VCaP (cell line): ENCODE measurements around the gene NEUROD4.

Experiments used
- H3K27ac ChIP-seq: fragments of 450-650 bp; 2 replicates; pipeline ENCODE4 v1.5.1; 2017
- TF ChIP-seq, protein P1 (sequence below): fragments of 450-650 bp; conservative IDR thresholded peaks from 2 replicates; pipeline ENCODE4 v1.5.1; 2017; ENCODE audit warnings: mild to moderate bottlenecking, moderate library complexity

Gene NEUROD4

DNA sequence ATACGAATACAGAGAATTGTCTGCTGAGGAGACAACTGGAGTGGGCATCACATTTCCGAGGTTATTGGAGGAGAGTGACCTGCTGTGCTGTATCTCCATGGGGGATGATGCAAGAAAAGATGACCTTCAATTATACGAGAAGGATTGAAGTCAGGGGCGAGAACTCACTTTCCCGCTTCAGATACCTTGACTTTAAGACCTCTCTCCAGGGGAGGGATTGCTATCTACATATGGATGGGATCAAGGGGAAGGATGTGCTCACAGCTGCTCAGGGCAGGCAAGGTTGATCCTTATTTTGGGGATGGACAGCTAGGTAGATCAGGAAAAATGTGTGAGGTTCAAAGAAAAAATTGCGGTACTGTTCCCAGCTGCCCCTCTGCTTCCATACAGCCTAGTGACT lies 24.4 kb downstream of the NEUROD4 start:
- TF ChIP-seq, protein P1, sequence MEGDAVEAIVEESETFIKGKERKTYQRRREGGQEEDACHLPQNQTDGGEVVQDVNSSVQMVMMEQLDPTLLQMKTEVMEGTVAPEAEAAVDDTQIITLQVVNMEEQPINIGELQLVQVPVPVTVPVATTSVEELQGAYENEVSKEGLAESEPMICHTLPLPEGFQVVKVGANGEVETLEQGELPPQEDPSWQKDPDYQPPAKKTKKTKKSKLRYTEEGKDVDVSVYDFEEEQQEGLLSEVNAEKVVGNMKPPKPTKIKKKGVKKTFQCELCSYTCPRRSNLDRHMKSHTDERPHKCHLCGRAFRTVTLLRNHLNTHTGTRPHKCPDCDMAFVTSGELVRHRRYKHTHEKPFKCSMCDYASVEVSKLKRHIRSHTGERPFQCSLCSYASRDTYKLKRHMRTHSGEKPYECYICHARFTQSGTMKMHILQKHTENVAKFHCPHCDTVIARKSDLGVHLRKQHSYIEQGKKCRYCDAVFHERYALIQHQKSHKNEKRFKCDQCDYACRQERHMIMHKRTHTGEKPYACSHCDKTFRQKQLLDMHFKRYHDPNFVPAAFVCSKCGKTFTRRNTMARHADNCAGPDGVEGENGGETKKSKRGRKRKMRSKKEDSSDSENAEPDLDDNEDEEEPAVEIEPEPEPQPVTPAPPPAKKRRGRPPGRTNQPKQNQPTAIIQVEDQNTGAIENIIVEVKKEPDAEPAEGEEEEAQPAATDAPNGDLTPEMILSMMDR, result no peak
- no peak overlapping the region for H3K27ac ChIP-seq

DNA sequence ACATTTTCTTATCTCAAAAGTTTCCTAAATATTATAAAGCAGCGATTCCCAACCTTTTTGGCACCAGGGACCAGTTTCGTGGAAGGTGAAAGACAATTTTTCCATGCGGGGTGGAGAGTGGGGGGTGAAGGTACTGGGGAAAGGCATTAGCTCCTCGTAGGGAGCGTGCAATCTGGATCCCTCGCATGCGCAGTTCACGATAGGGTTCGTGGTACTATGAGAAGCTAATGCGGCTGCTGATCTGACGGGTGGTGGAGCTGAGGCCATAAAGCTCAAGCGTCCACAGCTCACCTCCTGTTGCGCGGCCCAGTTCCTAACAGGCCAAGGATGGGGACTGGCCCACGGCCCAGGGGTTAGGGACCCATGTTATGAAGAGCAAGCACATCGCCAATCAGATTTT lies 29.9 kb downstream of the NEUROD4 start:
- H3K27ac ChIP-seq, result no peak overlapping the region
- TF ChIP-seq, protein P1, result no peak

DNA sequence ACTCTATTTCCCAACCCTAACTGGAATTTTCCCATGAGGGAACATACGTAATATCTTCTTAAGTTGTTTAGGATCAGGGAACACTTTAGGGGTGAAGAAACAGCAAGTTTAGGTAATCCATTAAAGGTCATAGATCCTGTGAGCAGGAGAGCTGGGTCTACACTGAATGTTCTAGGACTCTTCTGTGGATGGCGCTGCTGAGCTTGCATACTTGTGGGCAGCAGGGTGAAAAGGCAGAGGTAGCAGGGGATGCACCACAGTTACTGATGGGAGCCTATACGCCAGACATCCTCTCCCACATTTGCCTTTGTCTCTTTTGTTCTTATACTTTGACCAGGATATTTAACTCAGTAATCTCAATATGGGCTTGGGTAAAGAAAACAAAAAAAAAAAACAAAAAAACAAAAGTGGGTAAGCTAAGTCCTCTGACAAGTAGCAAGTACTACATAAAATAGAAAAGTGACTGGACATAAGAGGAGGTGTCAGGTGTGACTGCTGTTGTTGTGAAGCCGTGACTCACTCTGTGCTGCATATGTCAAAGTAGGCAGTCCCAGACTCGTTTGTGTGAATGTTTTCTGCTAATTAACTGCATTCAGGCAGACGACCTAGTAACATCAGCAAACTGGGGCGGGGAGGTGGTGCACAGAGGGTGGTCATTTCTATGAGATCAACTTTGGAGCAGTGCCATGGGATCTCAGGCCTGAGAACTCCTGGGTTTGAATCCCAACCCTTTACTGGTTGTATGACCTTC lies 31.6 kb downstream of the NEUROD4 start:
- no peak overlapping the region for H3K27ac ChIP-seq
- TF ChIP-seq, protein P1, result no peak

DNA sequence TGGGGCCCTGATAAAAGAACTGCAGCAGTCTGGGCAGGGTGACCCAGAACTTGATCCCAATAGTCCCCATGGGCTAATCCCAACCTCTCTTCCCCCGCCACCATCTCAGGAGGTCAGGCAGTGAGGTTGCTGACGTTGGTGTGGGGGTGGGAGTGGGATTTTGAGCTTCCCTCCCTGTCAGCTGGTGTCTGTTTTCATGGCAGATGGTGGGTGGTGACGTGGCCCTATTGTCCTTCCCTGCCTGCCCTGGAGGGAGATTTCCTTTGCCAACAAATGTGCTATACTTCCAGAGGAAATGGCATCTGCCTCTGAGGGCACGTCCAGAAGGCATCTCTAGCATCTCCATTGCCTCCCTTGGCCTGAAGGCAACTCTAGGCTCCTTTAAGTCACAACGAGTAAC lies 37.7 kb downstream of the NEUROD4 start:
- TF ChIP-seq, protein P1, result no peak
- H3K27ac ChIP-seq, result no peak overlapping the region

DNA sequence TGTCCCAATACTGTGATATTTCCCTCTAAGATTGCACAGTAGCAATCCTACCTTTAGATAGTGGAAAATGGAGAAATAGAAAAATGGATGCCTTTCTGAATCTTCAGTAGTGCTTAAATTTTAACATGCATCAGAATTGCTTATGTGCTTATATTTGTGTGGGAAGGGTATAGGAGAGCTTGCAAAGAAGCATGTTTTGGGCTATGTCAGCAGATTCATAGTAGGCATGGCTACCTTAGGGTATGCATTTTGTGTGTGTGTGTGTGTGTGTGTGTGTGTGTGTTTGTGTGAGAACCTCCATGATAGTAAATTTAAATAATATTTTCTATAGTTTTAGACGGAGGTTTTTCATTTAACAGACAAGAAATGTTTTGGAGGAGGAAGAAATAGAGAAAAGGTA lies 38.3 kb downstream of the NEUROD4 start:
- TF ChIP-seq, protein P1, result no peak
- H3K27ac ChIP-seq, result no peak overlapping the region

GRCh38 chr12:55058776-55059175 lies 39.0 kb downstream of the NEUROD4 start:
- H3K27ac ChIP-seq, result no peak overlapping the region

DNA sequence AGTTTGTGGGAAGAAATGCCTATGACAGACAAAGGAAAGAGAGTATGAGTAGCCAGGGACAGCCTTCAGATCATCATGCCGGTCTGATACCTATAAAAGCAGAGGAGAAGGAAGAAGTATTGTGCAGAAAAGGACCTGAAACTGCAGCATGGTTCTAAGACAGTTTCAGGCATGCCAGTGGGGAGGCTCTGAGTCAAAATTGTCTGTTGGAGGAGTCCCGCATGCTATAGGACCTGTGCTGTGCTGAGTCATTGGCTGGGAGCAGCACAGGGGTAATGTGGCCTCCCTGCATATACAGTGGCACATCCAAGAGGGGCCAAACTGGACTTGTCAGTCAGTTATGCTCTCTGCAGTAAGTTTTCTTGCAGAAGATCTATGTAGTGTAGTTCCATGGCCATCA lies 40.7 kb downstream of the NEUROD4 start:
- TF ChIP-seq, protein P1, result no peak
- H3K27ac ChIP-seq, result no peak overlapping the region

More at GRCh38 chr12:55058776-55059175, 39.0 kb downstream of the NEUROD4 start:
- TF ChIP-seq, protein P1, result no peak
